ENCODE data around the gene PAX3. TPM values are rescaled to one million over a fixed set of nuclear protein-coding genes. Genes with fewer than 3 reads are reported as not detected.

PAX3 gene
- total RNA-seq, 1 experiment from 2014 or later = not detected

DNA sequence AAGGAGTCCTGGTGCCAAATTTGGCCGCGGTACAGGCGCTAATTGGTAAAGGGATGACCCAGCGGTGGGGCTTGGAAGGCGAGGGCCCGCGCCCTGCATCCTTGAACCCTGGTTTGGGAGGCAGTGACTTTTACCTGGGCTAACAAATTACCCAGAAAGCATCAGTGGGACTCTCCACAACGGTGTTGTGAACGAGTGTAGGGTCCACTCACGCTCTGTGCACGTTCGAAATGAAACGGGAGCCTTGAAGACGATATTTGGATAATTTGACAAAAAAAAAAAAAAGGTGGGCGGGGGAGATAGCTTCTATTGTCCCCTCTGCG, 3.0 kb upstream of the PAX3 start:
- Histone ChIP-seq H3K4me3 (replicated peaks in 1 of 2; ENCODE audit: low read depth in 1 of 2, low read length in 2 of 2) (no peak overlapping the region), H3K79me2 (ENCODE audit: insufficient read depth, low read length) (no peaks in the 10 kb centered on the region), H3K4me2 (ENCODE audit: low read length) (no peak overlapping the region), H2AFZ (ENCODE audit: low read depth, low read length, poor library complexity, severe bottlenecking) (no peak overlapping the region), H3K27ac (ENCODE audit: low read depth, low read length) (no peak overlapping the region), H3K9me2 (ENCODE audit: insufficient read depth) (no peaks in the 10 kb centered on the region), H3K27me3 (ENCODE audit: insufficient read depth, low read length) (peaks cover 27% of the 10 kb centered on the region), H3K36me3 (ENCODE audit: control insufficient read depth in 1 of 2, insufficient read depth in 2 of 2, low read length in 2 of 2) (no peaks in the 10 kb centered on the region), H3K9me3 (ENCODE audit: control insufficient read depth in 1 of 2, insufficient read depth in 1 of 2, low read depth in 1 of 2, low read length in 2 of 2) (no peaks in the 10 kb centered on the region), H3K9ac (ENCODE audit: low read length) (no peak overlapping the region), H3K4me1 (ENCODE audit: control insufficient read depth in 1 of 2, insufficient read depth in 2 of 2, low read length in 2 of 2) (no peaks in the 10 kb centered on the region), H4K20me1 (ENCODE audit: insufficient read depth) (no peaks in the 10 kb centered on the region)
- no TSS peak for BruUV-seq (replicated peaks)
- ChIA-PET CTCF (no interaction called here), RAD21 (ENCODE audit: low non-redundant PET in 1 of 2, low total read pairs in 2 of 2, uncharacterized antibody in 2 of 2, unreplicated experiment in 2 of 2) (no interaction called here), POLR2A (no interaction called here)
- no peak for ATAC-seq
- intact Hi-C loops (cut with micrococcal nuclease) = no loop called here
- DNase-seq (ENCODE audit: low read depth, low spot score) = no peak
- TF ChIP-seq EGR1 (IDR thresholded peaks at IDR 0.05; ENCODE audit: low read depth) (no peak), ZFX (IDR thresholded peaks at IDR 0.05) (no peak), POLR2A (IDR thresholded peaks at IDR 0.05; ENCODE audit: borderline replicate concordance, extremely low read depth, insufficient read depth, insufficient read length) (no peak), SIN3A (IDR thresholded peaks at IDR 0.05; ENCODE audit: low read depth) (no peak)

DNA sequence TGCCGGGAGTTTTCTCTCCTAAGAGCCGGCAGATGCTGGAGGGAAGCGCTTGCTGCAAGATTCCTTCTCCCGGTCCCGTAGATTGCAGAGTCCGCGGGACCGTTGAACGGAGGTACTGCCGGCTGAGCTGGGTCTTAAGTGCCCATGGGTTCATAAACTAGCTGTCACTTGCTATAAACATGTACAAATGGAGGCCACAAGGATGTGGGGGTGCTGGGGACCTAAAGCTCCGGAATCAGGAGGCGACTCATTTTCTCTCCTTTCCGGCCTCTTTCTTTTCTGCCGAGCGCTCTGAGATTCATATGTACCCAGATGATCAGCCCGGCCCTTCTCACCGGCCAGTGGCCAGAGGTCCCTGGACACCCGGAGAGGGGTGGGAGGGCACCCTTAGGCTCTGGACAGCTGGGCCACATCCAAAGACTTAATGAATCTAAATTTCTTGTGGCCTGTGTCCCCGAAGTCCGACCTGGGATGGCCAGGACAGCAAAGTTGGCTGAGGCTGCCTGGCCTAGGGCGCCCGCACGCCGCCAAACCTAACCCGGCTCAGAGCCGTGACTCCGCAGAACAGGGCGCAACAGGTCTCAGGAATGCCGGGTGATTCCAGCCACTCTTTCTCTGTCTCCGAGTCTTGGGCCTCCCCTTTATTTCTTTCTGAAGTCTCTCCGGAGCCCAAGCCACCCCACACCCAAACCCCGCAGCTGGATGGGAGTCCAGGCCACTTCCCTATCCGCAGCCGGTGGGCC, 2.4 kb upstream of the PAX3 start:
- H3K4me1 ChIP-seq (ENCODE audit: control insufficient read depth in 1 of 2, insufficient read depth in 2 of 2, low read length in 2 of 2) = no peaks in the 10 kb centered on the region
- TF ChIP-seq EGR1 (IDR thresholded peaks at IDR 0.05; ENCODE audit: low read depth) (no peak), FOSL1 (IDR thresholded peaks at IDR 0.05; ENCODE audit: low read depth) (no peak), CBX3 (IDR thresholded peaks at IDR 0.05; ENCODE audit: low read depth) (no peak), ZNF274 (IDR thresholded peaks at IDR 0.05; ENCODE audit: low read depth, low read length) (no peak), POLR2A (IDR thresholded peaks at IDR 0.05; ENCODE audit: borderline replicate concordance, extremely low read depth, insufficient read depth, insufficient read length) (no peak), ELF1 (IDR thresholded peaks at IDR 0.05; ENCODE audit: borderline replicate concordance, low read depth) (no peak), CEBPB (IDR thresholded peaks at IDR 0.05; ENCODE audit: low read depth) (no peak), SP1 (IDR thresholded peaks at IDR 0.05; ENCODE audit: low read depth) (no peak), EZH2 (IDR thresholded peaks at IDR 0.05) (no peak), EZH2phosphoT487 (IDR thresholded peaks at IDR 0.05; ENCODE audit: borderline replicate concordance) (no peak), REST (IDR thresholded peaks at IDR 0.05; ENCODE audit: low read depth) (no peak)
- TF ChIP-seq, protein P1, sequence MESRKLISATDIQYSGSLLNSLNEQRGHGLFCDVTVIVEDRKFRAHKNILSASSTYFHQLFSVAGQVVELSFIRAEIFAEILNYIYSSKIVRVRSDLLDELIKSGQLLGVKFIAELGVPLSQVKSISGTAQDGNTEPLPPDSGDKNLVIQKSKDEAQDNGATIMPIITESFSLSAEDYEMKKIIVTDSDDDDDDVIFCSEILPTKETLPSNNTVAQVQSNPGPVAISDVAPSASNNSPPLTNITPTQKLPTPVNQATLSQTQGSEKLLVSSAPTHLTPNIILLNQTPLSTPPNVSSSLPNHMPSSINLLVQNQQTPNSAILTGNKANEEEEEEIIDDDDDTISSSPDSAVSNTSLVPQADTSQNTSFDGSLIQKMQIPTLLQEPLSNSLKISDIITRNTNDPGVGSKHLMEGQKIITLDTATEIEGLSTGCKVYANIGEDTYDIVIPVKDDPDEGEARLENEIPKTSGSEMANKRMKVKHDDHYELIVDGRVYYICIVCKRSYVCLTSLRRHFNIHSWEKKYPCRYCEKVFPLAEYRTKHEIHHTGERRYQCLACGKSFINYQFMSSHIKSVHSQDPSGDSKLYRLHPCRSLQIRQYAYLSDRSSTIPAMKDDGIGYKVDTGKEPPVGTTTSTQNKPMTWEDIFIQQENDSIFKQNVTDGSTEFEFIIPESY (IDR thresholded peaks at IDR 0.05; ENCODE audit: extremely low read depth, insufficient replicate concordance, low read length) = no peak
- ATAC-seq (no peak), DNase-seq (ENCODE audit: low read depth, low spot score) (no peak)
- BruUV-seq (replicated peaks) = no TSS peak
- CTCF ChIA-PET = no interaction called here
- RAD21 ChIA-PET (ENCODE audit: low non-redundant PET in 1 of 2, low total read pairs in 2 of 2, uncharacterized antibody in 2 of 2, unreplicated experiment in 2 of 2) = no interaction called here
- POLR2A ChIA-PET = no interaction called here
- no peaks in the 10 kb centered on the region for H3K9me3 ChIP-seq (ENCODE audit: control insufficient read depth in 1 of 2, insufficient read depth in 1 of 2, low read depth in 1 of 2, low read length in 2 of 2)
- intact Hi-C loops (cut with micrococcal nuclease) = no loop called here
- H3K4me2 ChIP-seq (ENCODE audit: low read length) = no peak overlapping the region
- H3K27me3 ChIP-seq (ENCODE audit: insufficient read depth, low read length) = peaks cover 27% of the 10 kb centered on the region
- H3K9ac ChIP-seq (ENCODE audit: low read length) = no peak overlapping the region
- no peak overlapping the region for H3K4me3 ChIP-seq (replicated peaks in 1 of 2; ENCODE audit: low read depth in 1 of 2, low read length in 2 of 2)
- no peaks in the 10 kb centered on the region for H3K36me3 ChIP-seq (ENCODE audit: control insufficient read depth in 1 of 2, insufficient read depth in 2 of 2, low read length in 2 of 2)
- H4K20me1 ChIP-seq (ENCODE audit: insufficient read depth) = no peaks in the 10 kb centered on the region
- H3K9me2 ChIP-seq (ENCODE audit: insufficient read depth) = no peaks in the 10 kb centered on the region
- no peak overlapping the region for H2AFZ ChIP-seq (ENCODE audit: low read depth, low read length, poor library complexity, severe bottlenecking)
- no peaks in the 10 kb centered on the region for H3K79me2 ChIP-seq (ENCODE audit: insufficient read depth, low read length)
- H3K27ac ChIP-seq (ENCODE audit: low read depth, low read length) = no peak overlapping the region
